ENCODE results near the gene IMMP1L.

DNA sequence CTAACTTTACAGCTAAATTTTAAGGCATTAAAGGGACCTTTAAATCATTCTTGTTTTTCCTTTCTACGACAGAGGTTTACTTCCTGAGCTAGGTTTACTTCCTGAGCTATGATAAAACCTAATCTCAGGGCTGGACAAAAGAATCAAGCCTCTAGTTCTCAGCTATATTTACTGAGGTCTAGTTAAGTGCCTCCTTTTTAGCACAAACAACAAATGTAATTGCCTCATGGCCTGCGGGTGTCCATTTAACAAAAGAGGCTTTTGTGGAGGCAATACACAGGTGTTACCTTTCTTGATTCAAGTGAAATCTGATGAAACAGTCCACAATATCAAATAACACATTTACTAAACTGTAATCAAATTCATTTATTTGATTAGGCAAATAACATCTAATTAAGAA lies 67.3 kb downstream of the IMMP1L start:
- no peak for TF ChIP-seq POLR2A (IDR thresholded peaks at IDR 0.05; ENCODE audit: low read depth, low read length)
- no peak for TF ChIP-seq TAF1 (IDR thresholded peaks at IDR 0.05; ENCODE audit: low read depth, low read length)
- no peak for TF ChIP-seq POLR2AphosphoS5 (IDR thresholded peaks at IDR 0.05; ENCODE audit: low read depth, low read length)
- no peak for TF ChIP-seq POU2F2 (IDR thresholded peaks at IDR 0.05; ENCODE audit: low read depth, low read length)
- no peak for TF ChIP-seq PAX5 (IDR thresholded peaks at IDR 0.05; ENCODE audit: insufficient read depth, low read length, severe bottlenecking)

Data from GM12891 (cell line).